BLaER1 treated with 17β-estradiol and CSF1 and Interleukin-3, amounts not matched to agents 10 nM and 100 nM (cell line): Measurements from ENCODE around the gene MEX3D.
A peak's percentile ranks its signal among the peaks of the same experiment; 100 is the strongest.

ENCODE experiments used
- H3K27ac ChIP-seq, 11 experiments: shearing (Covaris generic); formaldehyde crosslinking; 2 replicates each; pipeline ENCODE4 v1.8.1; 2022
- H3K27me3 ChIP-seq, 11 experiments: shearing (Covaris generic); formaldehyde crosslinking; 2 replicates each; pipeline ENCODE4 v1.8.1; 2022
- H3K36me3 ChIP-seq, 11 experiments: shearing (Covaris generic); formaldehyde crosslinking; 2 replicates each; pipeline ENCODE4 v1.8.1; 2022
- H3K4me1 ChIP-seq, 10 experiments: shearing (Covaris generic); formaldehyde crosslinking; 2 replicates each; pipeline ENCODE4 v1.8.1; 2022
- H3K4me2 ChIP-seq, 11 experiments: shearing (Covaris generic); formaldehyde crosslinking; 2 replicates each; pipeline ENCODE4 v1.8.1; 2022
- H3K4me3 ChIP-seq, 10 experiments: shearing (Covaris generic); formaldehyde crosslinking; 2 replicates each; pipeline ENCODE4 v1.8.1; 2022
- H3K9ac ChIP-seq, 11 experiments: shearing (Covaris generic); formaldehyde crosslinking; 2 replicates each; pipeline ENCODE4 v1.8.1; 2022
- H3K9me3 ChIP-seq, 11 experiments: shearing (Covaris generic); formaldehyde crosslinking; replicated peaks in 1 of 11; 2 replicates each; pipeline ENCODE4 v1.8.1; 2022
- H4K20me1 ChIP-seq, 11 experiments: shearing (Covaris generic); formaldehyde crosslinking; 2 replicates each; pipeline ENCODE4 v1.8.1; 2022
- Cebpa-rat ChIP-seq, 11 experiments: shearing (Covaris generic); IDR thresholded peaks; 2 replicates each; pipeline ENCODE4 v1.8.1; 2022

MEX3D gene

GRCh38 chr19:1568320-1569019, at the start of gene MEX3D:
MEX3D (minus strand) TSS chr19:1568325; CDS start chr19:1568058, 267 bp downstream.
- peak within 1 kb of the TSS; percentile 89 to 99 (median 96) for H3K9ac ChIP-seq

GRCh38 chr19:1616875-1617274, 48.8 kb upstream of the MEX3D start:
- Histone ChIP-seq H3K9ac (no peak overlapping the region), H3K9me3 (no peaks in the 10 kb centered on the region), H3K4me2 (peak overlapping the region; percentile 1 to 55 (median 31); a peak in 16 of 22 replicates), H3K27me3 (no peaks in the 10 kb centered on the region), H4K20me1 (peaks cover 27 to 100% (median 86%) of the 10 kb centered on the region in 11 experiments; a peak in 21 of 22 replicates), H3K4me3 (no peak overlapping the region), H3K4me1 (peaks cover 17 to 99% (median 94%) of the 10 kb centered on the region in 10 experiments; a peak in 19 of 20 replicates), H3K27ac (no peak overlapping the region), H3K36me3 (peaks cover 49 to 98% (median 88%) of the 10 kb centered on the region in 11 experiments)
- TF ChIP-seq Cebpa-rat (IDR thresholded peaks at IDR 0.05): no peak

More at GRCh38 chr19:1568320-1569019, at the start of gene MEX3D:
- peaks cover 0 to 25% (median 15%) of the 10 kb centered on the region in 11 experiments; a peak in 15 of 22 replicates for H3K36me3 ChIP-seq
- peak within 1 kb of the TSS; percentile 58 to 95 (median 91); a peak in 21 of 22 replicates for H3K27ac ChIP-seq
- peak within 1 kb of the TSS; percentile 88 to 99 (median 95) for H3K4me3 ChIP-seq
- peaks cover 26 to 52% (median 43%) of the 10 kb centered on the region in 10 experiments for H3K4me1 ChIP-seq
- no peaks in the 10 kb centered on the region for H3K9me3 ChIP-seq
- no peak for TF ChIP-seq Cebpa-rat (IDR thresholded peaks at IDR 0.05)
- H3K27me3 ChIP-seq: no peaks in the 10 kb centered on the region
- H3K4me2 ChIP-seq: peak within 1 kb of the TSS; percentile 88 to 98 (median 92)
- peaks cover 27 to 41% (median 30%) of the 10 kb centered on the region in 11 experiments for H4K20me1 ChIP-seq

- H4K20me1 ChIP-seq: peaks cover 27 to 98% (median 83%) of the 10 kb centered on the region in 11 experiments; a peak in 21 of 22 replicates
- no peak overlapping the region for H3K9ac ChIP-seq
- no peak for TF ChIP-seq Cebpa-rat (IDR thresholded peaks at IDR 0.05)
- H3K4me2 ChIP-seq: peak overlapping the region in 6 of 11 experiments; percentile 7 to 55 (median 25); a peak in 6 of 22 replicates
- peaks cover 49 to 95% (median 85%) of the 10 kb centered on the region in 11 experiments for H3K36me3 ChIP-seq
- H3K27ac ChIP-seq: no peak overlapping the region
- H3K4me3 ChIP-seq: no peak overlapping the region
- no peaks in the 10 kb centered on the region for H3K9me3 ChIP-seq
- H3K4me1 ChIP-seq: peaks cover 17 to 97% (median 92%) of the 10 kb centered on the region in 10 experiments; a peak in 19 of 20 replicates
- no peaks in the 10 kb centered on the region for H3K27me3 ChIP-seq
Measured at GRCh38 chr19:1616396-1616795, 48.3 kb upstream of the MEX3D start.

GRCh38 chr19:1615156-1615765, 47.1 kb upstream of the MEX3D start:
- H3K36me3 ChIP-seq: peaks cover 40 to 92% (median 77%) of the 10 kb centered on the region in 11 experiments
- peaks cover 21 to 96% (median 89%) of the 10 kb centered on the region in 10 experiments; a peak in 19 of 20 replicates for H3K4me1 ChIP-seq

GRCh38 chr19:1613808-1614570, 45.9 kb upstream of the MEX3D start:
- Histone ChIP-seq H3K4me2 (peak overlapping the region in 9 of 11 experiments; percentile 51 to 74 (median 57); a peak in 18 of 22 replicates), H3K4me3 (no peak overlapping the region), H3K9me3 (no peaks in the 10 kb centered on the region), H3K27me3 (no peaks in the 10 kb centered on the region), H3K36me3 (peaks cover 27 to 84% (median 64%) of the 10 kb centered on the region in 11 experiments), H3K4me1 (peaks cover 33 to 98% (median 91%) of the 10 kb centered on the region in 10 experiments), H4K20me1 (peaks cover 21 to 96% (median 76%) of the 10 kb centered on the region in 11 experiments; a peak in 21 of 22 replicates), H3K9ac (peak overlapping the region in 2 of 11 experiments; percentile 4 to 33; a peak in 1 of 22 replicates), H3K27ac (no peak overlapping the region)
- TF ChIP-seq Cebpa-rat (IDR thresholded peaks at IDR 0.05): no peak

More at GRCh38 chr19:1615156-1615765, 47.1 kb upstream of the MEX3D start:
- H3K9me3 ChIP-seq: no peaks in the 10 kb centered on the region
- H3K9ac ChIP-seq: no peak overlapping the region; a peak in 1 of 22 replicates
- peaks cover 27 to 96% (median 74%) of the 10 kb centered on the region in 11 experiments; a peak in 21 of 22 replicates for H4K20me1 ChIP-seq
- H3K4me3 ChIP-seq: no peak overlapping the region
- H3K27ac ChIP-seq: no peak overlapping the region
- H3K27me3 ChIP-seq: no peaks in the 10 kb centered on the region
- no peak for TF ChIP-seq Cebpa-rat (IDR thresholded peaks at IDR 0.05)
- peak overlapping the region in 10 of 11 experiments; percentile 31 to 74 (median 56); a peak in 18 of 22 replicates for H3K4me2 ChIP-seq

- no peak for TF ChIP-seq Cebpa-rat (IDR thresholded peaks at IDR 0.05)
- Histone ChIP-seq H3K4me3 (no peak overlapping the region), H3K4me1 (peaks cover 40 to 98% (median 92%) of the 10 kb centered on the region in 10 experiments), H3K27ac (peak overlapping the region in 2 of 11 experiments; percentile 7 to 40; a peak in 3 of 22 replicates), H3K27me3 (no peaks in the 10 kb centered on the region), H3K36me3 (peaks cover 22 to 75% (median 58%) of the 10 kb centered on the region in 11 experiments), H4K20me1 (peaks cover 15 to 96% (median 72%) of the 10 kb centered on the region in 11 experiments; a peak in 21 of 22 replicates), H3K9ac (peak overlapping the region in 3 of 11 experiments; percentile 5 to 33 (median 9); a peak in 1 of 22 replicates), H3K9me3 (no peaks in the 10 kb centered on the region), H3K4me2 (peak overlapping the region in 9 of 11 experiments; percentile 51 to 74 (median 57); a peak in 16 of 22 replicates)
Measured at GRCh38 chr19:1613146-1613545, 45.0 kb upstream of the MEX3D start.

- Histone ChIP-seq H3K27me3 (no peaks in the 10 kb centered on the region), H3K4me1 (peaks cover 33 to 97% (median 90%) of the 10 kb centered on the region in 10 experiments), H3K9me3 (no peaks in the 10 kb centered on the region), H4K20me1 (peaks cover 8 to 89% (median 65%) of the 10 kb centered on the region in 11 experiments; a peak in 21 of 22 replicates), H3K4me3 (no peak overlapping the region), H3K27ac (no peak overlapping the region), H3K36me3 (peaks cover 15 to 68% (median 51%) of the 10 kb centered on the region in 11 experiments), H3K4me2 (peak overlapping the region in 6 of 11 experiments; percentile 11 to 65 (median 38); a peak in 6 of 22 replicates), H3K9ac (no peak overlapping the region)
- no peak for TF ChIP-seq Cebpa-rat (IDR thresholded peaks at IDR 0.05)
Measured at GRCh38 chr19:1612114-1613086, 44.3 kb upstream of the MEX3D start.
